Natural killer cell (primary cell): Measurements from ENCODE around the gene KIT. TPM values are rescaled to one million over a fixed set of nuclear protein-coding genes. Genes with fewer than 3 reads are reported as not detected.

ENCODE experiments used
- ATAC-seq, 3 donors: fragments of 150-1000 bp in 2 of 3; fragments of 200-7000 bp in 1 of 3; cut with Tn5 transposase; 1 replicate in 1 of 3; 2 replicates in 2 of 3; pipeline ENCODE4 v1.10.0; 2021; ENCODE audit warnings: mild to moderate bottlenecking in 2 of 3, moderate library complexity in 2 of 3
- DNase-seq, 2 donors: peaks; one replicate each; pipeline versions ENCODE4 v3.0.0 to v3.0.0-alpha.2; 2013 to 2021; ENCODE audit warnings: mixed read lengths in 1 of 2
- H3K27ac ChIP-seq: one replicate; pipeline ENCODE4 v1.5.1; 2013; ENCODE audit warnings: mild to moderate bottlenecking, low read length
- H3K27me3 ChIP-seq: one replicate; pipeline ENCODE4 v1.6.1; 2013; ENCODE audit warnings: low read length; ENCODE audit not compliant: control insufficient read depth, insufficient read depth
- H3K36me3 ChIP-seq: one replicate; pipeline ENCODE4 v1.6.1; 2013; ENCODE audit warnings: low read length; ENCODE audit not compliant: control insufficient read depth, insufficient read depth
- H3K4me1 ChIP-seq: one replicate; pipeline ENCODE4 v1.6.1; 2013; ENCODE audit warnings: low read length; ENCODE audit not compliant: control insufficient read depth, insufficient read depth
- H3K4me3 ChIP-seq: one replicate; pipeline ENCODE4 v1.5.1; 2013; ENCODE audit warnings: low read length
- H3K9me3 ChIP-seq: one replicate; pipeline ENCODE4 v1.6.1; 2013; ENCODE audit warnings: low read length; ENCODE audit not compliant: control insufficient read depth, insufficient read depth
- H3K27ac Mint-ChIP-seq, 2 donors: one replicate each; pipeline ENCODE4 v1.8.0; 2022; ENCODE audit warnings: mild to moderate bottlenecking in 2 of 2, mixed read lengths in 2 of 2, moderate library complexity in 1 of 2
- H3K27me3 Mint-ChIP-seq, 2 donors: one replicate each; pipeline ENCODE4 v1.8.0; 2022; ENCODE audit warnings: low read depth in 2 of 2, mixed read lengths in 2 of 2
- H3K36me3 Mint-ChIP-seq: one replicate; pipeline ENCODE4 v1.8.0; 2022; ENCODE audit warnings: mixed read lengths
- H3K4me1 Mint-ChIP-seq, 2 donors: one replicate each; pipeline ENCODE4 v1.8.0; 2022; ENCODE audit warnings: mixed read lengths in 2 of 2
- H3K4me3 Mint-ChIP-seq: one replicate; pipeline ENCODE4 v1.8.0; 2022; ENCODE audit warnings: mild to moderate bottlenecking, moderate library complexity, mixed read lengths
- H3K9me3 Mint-ChIP-seq, 2 donors: one replicate each; pipeline ENCODE4 v1.8.0; 2022; ENCODE audit warnings: mixed read lengths in 2 of 2
- CTCF ChIP-seq: fragments of 200-600 bp; IDR thresholded peaks from one replicate; pipeline ENCODE4 v1.8.0; 2022; ENCODE audit warnings: antibody characterized with exemption
- WGBS: methylation state at CpG from one replicate; pipeline ENCODE4 v1.1.7; 2013; ENCODE audit warnings: missing lambda C conversion rate; ENCODE audit not compliant: insufficient coverage; 5-methylcytosine and 5-hydroxymethylcytosine counted together
- intact Hi-C: fragments of 100-400 bp; cut with micrococcal nuclease; formaldehyde crosslinking; loops from one replicate; pipeline ENCODE4 v1.14.2; 2022
- total RNA-seq, 4 donors: library from RNA; stranded (reverse); fragments of 120-200 nt in 1 of 4; gene quantifications; one replicate each; pipeline versions ENCODE4 v1.2.3 to v1.2.4, GENCODE V29; 2013 to 2022

The KIT gene
- total RNA-seq, 3 donors from 2014 or later (not counting 1 experiment from before 2014, with no cell fraction given), result 2.0 to 6.6 (median 3.2) TPM

- H3K4me3 Mint-ChIP-seq, result no peak overlapping the region
- Histone ChIP-seq H3K9me3 (no peaks in the 10 kb centered on the region), H3K27me3 (no peaks in the 10 kb centered on the region), H3K4me1 (no peaks in the 10 kb centered on the region), H3K27ac (no peak overlapping the region), H3K36me3 (no peaks in the 10 kb centered on the region), H3K4me3 (no peak overlapping the region)
- intact Hi-C loops, result no loop called here
- H3K4me1 Mint-ChIP-seq, result no peaks in the 10 kb centered on the region
- no peaks in the 10 kb centered on the region for H3K27me3 Mint-ChIP-seq
- no peak overlapping the region for H3K27ac Mint-ChIP-seq
- no peak for ATAC-seq
- WGBS, result 93% methylated on average over 12 of the region's 12 CpGs
- no peak for TF ChIP-seq CTCF
- H3K9me3 Mint-ChIP-seq, result no peaks in the 10 kb centered on the region
- no peak for DNase-seq
- H3K36me3 Mint-ChIP-seq, result no peaks in the 10 kb centered on the region
Observed at GRCh38 chr4:54695337-54695736, 37.6 kb downstream of the KIT start.

DNA sequence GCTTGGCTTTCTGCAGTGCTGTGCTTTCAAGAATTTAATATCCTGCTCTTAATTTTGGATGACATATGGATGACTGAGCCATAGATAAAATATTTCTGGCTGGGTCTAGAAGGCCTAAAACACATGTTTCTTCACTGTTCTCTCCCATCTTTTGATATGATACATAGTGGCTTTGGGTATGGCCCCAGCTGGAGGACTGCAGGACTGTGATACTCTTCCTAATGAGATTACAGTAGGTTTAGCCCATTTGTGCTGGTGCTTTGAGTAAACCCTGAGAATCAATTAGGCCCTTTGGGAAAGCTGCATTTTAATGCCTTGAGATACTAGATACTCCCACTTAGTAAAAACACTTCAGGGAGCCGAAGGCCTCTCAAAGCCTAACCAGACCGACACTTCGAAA, 38.0 kb downstream of the KIT start:
- Histone ChIP-seq H3K27ac (no peak overlapping the region), H3K27me3 (no peaks in the 10 kb centered on the region), H3K4me3 (no peak overlapping the region), H3K9me3 (no peaks in the 10 kb centered on the region), H3K4me1 (no peaks in the 10 kb centered on the region), H3K36me3 (no peaks in the 10 kb centered on the region)
- intact Hi-C loops, result no loop called here
- WGBS, result 100% methylated on average over 1 of the region's 3 CpGs
- Mint-ChIP-seq H3K4me3 (no peak overlapping the region), H3K4me1 (no peaks in the 10 kb centered on the region), H3K27me3 (no peaks in the 10 kb centered on the region), H3K27ac (no peak overlapping the region), H3K36me3 (no peaks in the 10 kb centered on the region), H3K9me3 (no peaks in the 10 kb centered on the region)
- no peak for TF ChIP-seq CTCF
- ATAC-seq (no peak), DNase-seq (no peak)

DNA sequence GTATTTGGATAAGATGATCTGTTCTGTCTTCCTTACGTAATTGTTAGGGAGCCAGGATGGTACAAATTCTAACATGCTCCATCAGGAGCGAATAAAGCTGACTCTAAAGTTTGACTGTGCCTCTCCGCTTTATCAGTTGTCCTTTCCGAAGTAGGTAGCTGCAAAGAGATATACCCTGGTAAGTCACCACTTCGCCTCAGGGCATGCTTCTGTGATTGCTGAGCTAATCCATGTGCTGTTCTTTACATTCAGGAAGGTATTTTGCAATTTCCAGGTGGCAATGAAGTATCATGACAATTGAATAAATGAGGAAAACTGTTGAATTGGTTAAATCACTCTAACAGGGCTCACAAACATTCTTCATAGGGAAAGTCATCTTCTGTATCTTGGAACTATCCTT, 38.9 kb downstream of the KIT start:
- Histone ChIP-seq H3K27me3 (no peaks in the 10 kb centered on the region), H3K36me3 (no peaks in the 10 kb centered on the region), H3K9me3 (no peaks in the 10 kb centered on the region), H3K4me3 (no peak overlapping the region), H3K4me1 (no peaks in the 10 kb centered on the region), H3K27ac (no peak overlapping the region)
- Mint-ChIP-seq H3K27me3 (no peaks in the 10 kb centered on the region), H3K36me3 (no peaks in the 10 kb centered on the region), H3K27ac (no peak overlapping the region), H3K4me3 (no peak overlapping the region), H3K4me1 (no peaks in the 10 kb centered on the region), H3K9me3 (no peaks in the 10 kb centered on the region)
- ATAC-seq (no peak), DNase-seq (no peak)
- no peak for TF ChIP-seq CTCF
- intact Hi-C loops, result no loop called here
- 95% methylated on average over 5 of the region's 5 CpGs for WGBS

DNA sequence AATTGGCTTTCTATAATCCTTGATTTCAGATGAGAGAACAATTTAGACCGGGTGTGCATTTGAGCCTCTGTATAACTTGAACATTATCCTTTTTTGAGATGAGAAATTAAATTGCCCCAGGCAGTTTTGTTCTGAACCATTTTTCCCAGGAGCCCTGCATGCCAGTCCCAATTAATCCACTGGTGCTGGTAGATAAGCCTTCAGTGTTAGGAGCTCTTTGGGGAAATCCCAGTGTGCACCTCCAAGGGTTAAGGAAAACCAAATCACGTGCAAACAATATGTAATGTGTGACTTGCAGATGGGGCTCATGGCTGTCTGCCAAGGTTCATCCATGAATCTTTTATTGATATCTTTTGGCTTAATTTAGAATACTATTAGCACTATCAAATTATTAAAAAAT, 43.2 kb downstream of the KIT start:
- DNase-seq, result no peak
- no peak for TF ChIP-seq CTCF
- intact Hi-C loops, result no loop called here

More for the DNA sequence above, 43.2 kb downstream of the KIT start:
- no peaks in the 10 kb centered on the region for H3K36me3 ChIP-seq
- Mint-ChIP-seq H3K9me3 (no peaks in the 10 kb centered on the region), H3K4me3 (no peak overlapping the region), H3K27me3 (no peaks in the 10 kb centered on the region), H3K36me3 (no peaks in the 10 kb centered on the region), H3K4me1 (no peaks in the 10 kb centered on the region), H3K27ac (no peak overlapping the region)
- no peaks in the 10 kb centered on the region for H3K27me3 ChIP-seq
- no peaks in the 10 kb centered on the region for H3K4me1 ChIP-seq
- 30% methylated on average over 2 of the region's 2 CpGs for WGBS
- H3K4me3 ChIP-seq, result no peak overlapping the region
- H3K27ac ChIP-seq, result no peak overlapping the region
- no peaks in the 10 kb centered on the region for H3K9me3 ChIP-seq
- no peak for ATAC-seq
